Measurements from ENCODE around the gene PTAR1.

- TF ChIP-seq EZH2phosphoT487 (IDR thresholded peaks at IDR 0.05; ENCODE audit: borderline replicate concordance, low read length) (no peak), CTCF (conservative IDR thresholded peaks at IDR 0.05; ENCODE audit: low read depth, low read length) (no peak)
These were observed 12.8 kb downstream of the PTAR1 start for GRCh38 chr9:69746859-69747560.

Measured in PC-3 (cell line).